B cell (primary cell): Measurements from ENCODE around the gene KLHL28.

Experiments used
- EZH2 ChIP-seq: IDR thresholded peaks from 2 replicates; pipeline ENCODE4 v1.6.1; 2012; ENCODE audit warnings: borderline replicate concordance, low read depth, mild to moderate bottlenecking, moderate library complexity, low read length; ENCODE audit not compliant: insufficient read depth, poor library complexity, severe bottlenecking
- TF ChIP-seq, protein P1 (sequence below): fragments of 200-600 bp; IDR thresholded peaks from one replicate; pipeline ENCODE4 v1.8.0; 2022; ENCODE audit warnings: antibody characterized with exemption, mild to moderate bottlenecking

DNA sequence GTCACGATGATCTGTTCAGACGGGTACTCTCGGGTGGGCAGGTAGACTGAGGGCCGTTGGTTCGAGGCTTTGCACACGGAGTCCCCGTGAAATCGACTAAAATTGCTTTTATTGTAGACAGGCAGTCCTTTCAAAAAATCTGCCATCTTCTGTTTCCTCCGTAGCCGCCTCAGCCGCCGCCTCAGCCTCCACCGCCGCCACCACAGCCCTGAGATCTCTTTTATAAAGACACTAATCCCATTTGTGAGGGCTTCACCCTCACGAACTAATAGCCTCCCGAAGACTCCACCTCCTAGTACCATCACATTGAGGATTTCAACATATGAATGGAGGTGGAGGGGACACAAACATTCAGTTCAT lies 74.2 kb downstream of the KLHL28 start:
- TF ChIP-seq, protein P1, sequence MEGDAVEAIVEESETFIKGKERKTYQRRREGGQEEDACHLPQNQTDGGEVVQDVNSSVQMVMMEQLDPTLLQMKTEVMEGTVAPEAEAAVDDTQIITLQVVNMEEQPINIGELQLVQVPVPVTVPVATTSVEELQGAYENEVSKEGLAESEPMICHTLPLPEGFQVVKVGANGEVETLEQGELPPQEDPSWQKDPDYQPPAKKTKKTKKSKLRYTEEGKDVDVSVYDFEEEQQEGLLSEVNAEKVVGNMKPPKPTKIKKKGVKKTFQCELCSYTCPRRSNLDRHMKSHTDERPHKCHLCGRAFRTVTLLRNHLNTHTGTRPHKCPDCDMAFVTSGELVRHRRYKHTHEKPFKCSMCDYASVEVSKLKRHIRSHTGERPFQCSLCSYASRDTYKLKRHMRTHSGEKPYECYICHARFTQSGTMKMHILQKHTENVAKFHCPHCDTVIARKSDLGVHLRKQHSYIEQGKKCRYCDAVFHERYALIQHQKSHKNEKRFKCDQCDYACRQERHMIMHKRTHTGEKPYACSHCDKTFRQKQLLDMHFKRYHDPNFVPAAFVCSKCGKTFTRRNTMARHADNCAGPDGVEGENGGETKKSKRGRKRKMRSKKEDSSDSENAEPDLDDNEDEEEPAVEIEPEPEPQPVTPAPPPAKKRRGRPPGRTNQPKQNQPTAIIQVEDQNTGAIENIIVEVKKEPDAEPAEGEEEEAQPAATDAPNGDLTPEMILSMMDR, result no peak
- no peak for TF ChIP-seq EZH2
